GM21825 (cell line): ENCODE data around the gene PCDHGA11.
"Not testable (repeated sequence)": the region's sequence is repeated elsewhere in the genome, so short reads cannot be mapped to it uniquely, and the experiment has no call there.

ENCODE experiments used
- ATAC-seq: cut with Tn5 transposase; IDR thresholded peaks from one replicate; pipeline ENCODE4 v1.9.1; 2021; ENCODE audit warnings: mild to moderate bottlenecking, moderate library complexity; ENCODE audit not compliant: unreplicated experiment

PCDHGA11 gene

GRCh38 chr5:141430332-141431113, 9.7 kb downstream of the PCDHGA11 start, which contains the start of gene PCDHGA12:
Gene PCDHGA12 (plus strand): TSS chr5:141430507. CDS start chr5:141430760, 253 bp downstream.
- ATAC-seq: peak; percentile 88

DNA sequence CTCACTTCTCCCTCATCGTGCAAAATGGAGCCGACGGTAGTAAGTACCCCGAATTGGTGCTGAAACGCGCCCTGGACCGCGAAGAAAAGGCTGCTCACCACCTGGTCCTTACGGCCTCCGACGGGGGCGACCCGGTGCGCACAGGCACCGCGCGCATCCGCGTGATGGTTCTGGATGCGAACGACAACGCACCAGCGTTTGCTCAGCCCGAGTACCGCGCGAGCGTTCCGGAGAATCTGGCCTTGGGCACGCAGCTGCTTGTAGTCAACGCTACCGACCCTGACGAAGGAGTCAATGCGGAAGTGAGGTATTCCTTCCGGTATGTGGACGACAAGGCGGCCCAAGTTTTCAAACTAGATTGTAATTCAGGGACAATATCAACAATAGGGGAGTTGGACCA, 10.4 kb downstream of the PCDHGA11 start:
- no peak for ATAC-seq

GRCh38 chr5:141432308-141432707, 11.5 kb downstream of the PCDHGA11 start:
- ATAC-seq: not testable (repeated sequence)

DNA sequence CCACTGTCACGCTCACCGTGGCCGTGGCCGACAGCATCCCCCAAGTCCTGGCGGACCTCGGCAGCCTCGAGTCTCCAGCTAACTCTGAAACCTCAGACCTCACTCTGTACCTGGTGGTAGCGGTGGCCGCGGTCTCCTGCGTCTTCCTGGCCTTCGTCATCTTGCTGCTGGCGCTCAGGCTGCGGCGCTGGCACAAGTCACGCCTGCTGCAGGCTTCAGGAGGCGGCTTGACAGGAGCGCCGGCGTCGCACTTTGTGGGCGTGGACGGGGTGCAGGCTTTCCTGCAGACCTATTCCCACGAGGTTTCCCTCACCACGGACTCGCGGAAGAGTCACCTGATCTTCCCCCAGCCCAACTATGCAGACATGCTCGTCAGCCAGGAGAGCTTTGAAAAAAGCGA, 11.9 kb downstream of the PCDHGA11 start:
- ATAC-seq: not testable (repeated sequence)

- no peak for ATAC-seq
Measured at GRCh38 chr5:141434006-141434405, 13.2 kb downstream of the PCDHGA11 start.

- ATAC-seq: no peak
Measured at GRCh38 chr5:141437221-141437620, 16.4 kb downstream of the PCDHGA11 start.

- no peak for ATAC-seq
Measured at GRCh38 chr5:141439411-141440141, 18.7 kb downstream of the PCDHGA11 start.

GRCh38 chr5:141440341-141440740, 19.5 kb downstream of the PCDHGA11 start:
- ATAC-seq: no peak

- ATAC-seq: no peak
Measured at GRCh38 chr5:141441571-141442170, 20.8 kb downstream of the PCDHGA11 start.

GRCh38 chr5:141465351-141465750, 44.5 kb downstream of the PCDHGA11 start:
- no peak for ATAC-seq
